Bronchial epithelial cell (primary cell): ENCODE measurements around the gene POLN. TPM values are rescaled to one million over a fixed set of nuclear protein-coding genes. Genes with fewer than 3 reads are reported as not detected.

Source experiments
- DNase-seq: peaks from one replicate; pipeline ENCODE4 v3.0.0-alpha.2; 2010; ENCODE audit warnings: low read depth
- FAIRE-seq: peaks from 2 replicates; lab custom pipeline; 2011; peaks lifted over from hg19 to GRCh38; lab: Jason Lieb, UNC
- H3K27me3 ChIP-seq: 2 replicates; pipeline ENCODE4 v1.5.1; 2011; ENCODE audit warnings: low read length; ENCODE audit not compliant: control insufficient read depth, insufficient read depth
- H3K36me3 ChIP-seq: 2 replicates; pipeline ENCODE4 v1.5.1; 2011; ENCODE audit warnings: low read length; ENCODE audit not compliant: control insufficient read depth, insufficient read depth
- H3K4me3 ChIP-seq: 2 replicates; pipeline ENCODE4 v1.5.1; 2011; ENCODE audit warnings: mild to moderate bottlenecking, low read depth, low read length, control low read depth
- CTCF ChIP-seq: IDR thresholded peaks from 2 replicates; pipeline ENCODE4 v1.5.1; 2011; ENCODE audit warnings: mild to moderate bottlenecking, moderate library complexity, low read length, control low read depth, inconsistent platforms; ENCODE audit not compliant: insufficient read depth, severe bottlenecking
- total RNA-seq: library from RNA; depleted of rRNA; stranded (reverse); fragments of >200 nt; gene quantifications from 2 replicates; pipeline ENCODE4 v1.2.1, GENCODE V29; 2014

Gene POLN
- total RNA-seq, 1 donor from 2014 or later = 1.6 TPM

GRCh38 chr4:2068566-2068965 is 173.4 kb downstream of the POLN start:
- no peak for TF ChIP-seq CTCF
- DNase-seq (no peak), FAIRE-seq (no peak)
- no peaks in the 10 kb centered on the region for H3K27me3 ChIP-seq
- no peaks in the 10 kb centered on the region for H3K36me3 ChIP-seq
- H3K4me3 ChIP-seq = no peak overlapping the region

- Histone ChIP-seq H3K27me3 (no peaks in the 10 kb centered on the region), H3K4me3 (no peak overlapping the region), H3K36me3 (no peaks in the 10 kb centered on the region)
- peak; percentile 100 for FAIRE-seq
- no peak for TF ChIP-seq CTCF
- DNase-seq = no peak
Observed at GRCh38 chr4:2068198-2068470, 173.8 kb downstream of the POLN start.

GRCh38 chr4:2067446-2068197 is 174.3 kb downstream of the POLN start:
- H3K27me3 ChIP-seq = no peaks in the 10 kb centered on the region

GRCh38 chr4:2066571-2067445 is 175.1 kb downstream of the POLN start:
- TF ChIP-seq CTCF = no peak
- H3K27me3 ChIP-seq = no peaks in the 10 kb centered on the region
- DNase-seq (no peak), FAIRE-seq (no peak)
- H3K36me3 ChIP-seq = no peaks in the 10 kb centered on the region
- no peak overlapping the region for H3K4me3 ChIP-seq

More at GRCh38 chr4:2067446-2068197, 174.3 kb downstream of the POLN start:
- FAIRE-seq (no peak), DNase-seq (no peak)
- Histone ChIP-seq H3K4me3 (no peak overlapping the region), H3K36me3 (no peaks in the 10 kb centered on the region)
- TF ChIP-seq CTCF = no peak

- TF ChIP-seq CTCF = no peak
- no peaks in the 10 kb centered on the region for H3K36me3 ChIP-seq
- DNase-seq (no peak), FAIRE-seq (no peak)
- H3K27me3 ChIP-seq = no peaks in the 10 kb centered on the region
- H3K4me3 ChIP-seq = no peak overlapping the region
Observed at GRCh38 chr4:2066011-2066551, 175.8 kb downstream of the POLN start.
